HCT116 (cell line): Measurements from ENCODE around the gene TIMP4. TPM values are rescaled to one million over a fixed set of nuclear protein-coding genes. Genes with fewer than 3 reads are reported as not detected.

Experiments used
- ATAC-seq: fragments of 200-7000 bp; cut with Tn5 transposase; 2 replicates; pipeline ENCODE4 v1.9.1; 2020; ENCODE audit warnings: mild to moderate bottlenecking, moderate library complexity
- BruUV-seq: library from RNA; stranded (reverse); fragments of 400-500 nt; replicated peaks from 2 replicates; lab custom pipeline; 2021; lab: Mats Ljungman, UMichigan
- CTCF ChIA-PET: fragments of 300-600 bp; sonication (Branson Sonifier 250); formaldehyde crosslinking; loops from one replicate; lab custom pipeline; 2021; ENCODE audit warnings: antibody characterized with exemption; lab: Charles Lee
- POLR2A ChIA-PET: fragments of 300-600, 350-600 bp; sonication (Branson Sonifier 250); formaldehyde crosslinking; loops from one replicate; lab custom pipeline; 2021; ENCODE audit warnings: antibody characterized with exemption; lab: Charles Lee
- RAD21 ChIA-PET, 2 experiments: fragments of 300-600 bp; sonication (Branson Sonifier 250); formaldehyde crosslinking; loops; one replicate each; lab custom pipeline; 2023; ENCODE audit warnings: low total read pairs in 2 of 2; ENCODE audit not compliant: uncharacterized antibody in 2 of 2, unreplicated experiment in 2 of 2, low non-redundant PET in 1 of 2; lab: Charles Lee
- DNase-seq: peaks from one replicate; pipeline ENCODE4 v3.0.0-alpha.2; 2010; ENCODE audit warnings: low read depth, low spot score
- H2AFZ ChIP-seq: fragments of 200-600 bp; shearing (Covaris generic), sonication (generic); 2 replicates; pipeline ENCODE4 v1.6.1; 2017; ENCODE audit warnings: low read depth, mixed run types, mixed read lengths, antibody characterized with exemption, low read length; ENCODE audit not compliant: poor library complexity, severe bottlenecking
- H3K27ac ChIP-seq: 2 replicates; pipeline ENCODE4 v1.5.1; 2012; ENCODE audit warnings: low read depth, low read length
- H3K27me3 ChIP-seq: fragments of 200-600 bp; sonication (generic); 2 replicates; pipeline ENCODE4 v1.6.1; 2016; ENCODE audit warnings: mixed run types, low read length, mixed read lengths; ENCODE audit not compliant: insufficient read depth
- H3K36me3 ChIP-seq, 2 experiments: fragments of 200-500 bp in 1 of 2; fragments of 200-600 bp in 1 of 2; sonication (Bioruptor generic) in 1 of 2; sonication (generic) in 1 of 2; 2 replicates each; pipeline versions ENCODE4 v1.5.1 to v1.6.1; 2014 to 2016; ENCODE audit warnings: low read length in 2 of 2, inconsistent platforms in 1 of 2, mixed read lengths in 1 of 2, mixed run types in 1 of 2; ENCODE audit not compliant: insufficient read depth in 2 of 2, control insufficient read depth in 1 of 2
- H3K4me1 ChIP-seq, 2 experiments: fragments of 200-600 bp in 1 of 2; sonication (generic) in 1 of 2; 2 replicates each; pipeline versions ENCODE4 v1.5.1 to v1.6.1; 2012 to 2017; ENCODE audit warnings: low read length in 2 of 2, inconsistent platforms in 1 of 2, mild to moderate bottlenecking in 1 of 2, mixed read lengths in 1 of 2, mixed run types in 1 of 2, moderate library complexity in 1 of 2; ENCODE audit not compliant: insufficient read depth in 2 of 2, control insufficient read depth in 1 of 2
- H3K4me2 ChIP-seq: fragments of 200-600 bp; sonication (generic); 2 replicates; pipeline ENCODE4 v1.6.1; 2017; ENCODE audit warnings: mixed run types, low read length, mixed read lengths
- H3K4me3 ChIP-seq, 2 experiments: fragments of 200-600 bp in 1 of 2; sonication (generic) in 1 of 2; replicated peaks in 1 of 2; 2 replicates each; pipeline ENCODE4 v1.5.1; 2011 to 2016; ENCODE audit warnings: low read length in 2 of 2, control low read depth in 1 of 2, low read depth in 1 of 2, mild to moderate bottlenecking in 1 of 2, mixed read lengths in 1 of 2, mixed run types in 1 of 2
- H3K79me2 ChIP-seq: fragments of 200-600 bp; sonication (generic); 2 replicates; pipeline ENCODE4 v1.6.1; 2017; ENCODE audit warnings: mild to moderate bottlenecking, mixed run types, low read length, moderate library complexity, mixed read lengths; ENCODE audit not compliant: insufficient read depth
- H3K9ac ChIP-seq: fragments of 200-600 bp; sonication (generic); 2 replicates; pipeline ENCODE4 v1.6.1; 2016; ENCODE audit warnings: low read length, mixed read lengths
- H3K9me2 ChIP-seq: fragments of 200-600 bp; sonication (generic), shearing (Covaris generic); 2 replicates; pipeline ENCODE4 v1.6.1; 2017; ENCODE audit warnings: mixed run types, mild to moderate bottlenecking, moderate library complexity; ENCODE audit not compliant: insufficient read depth
- H3K9me3 ChIP-seq, 2 experiments: fragments of 200-500 bp in 1 of 2; fragments of 200-600 bp in 1 of 2; sonication (Bioruptor generic) in 1 of 2; sonication (generic) in 1 of 2; 2 replicates each; pipeline ENCODE4 v1.6.1; 2014 to 2017; ENCODE audit warnings: low read length in 2 of 2, mixed read lengths in 2 of 2, inconsistent platforms in 1 of 2, low read depth in 1 of 2, mild to moderate bottlenecking in 1 of 2, mixed run types in 1 of 2, moderate library complexity in 1 of 2; ENCODE audit not compliant: control insufficient read depth in 1 of 2, insufficient read depth in 1 of 2
- H4K20me1 ChIP-seq: fragments of 200-600 bp; sonication (generic), shearing (Covaris generic); 2 replicates; pipeline ENCODE4 v1.6.1; 2017; ENCODE audit warnings: mixed run types, mild to moderate bottlenecking, moderate library complexity; ENCODE audit not compliant: insufficient read depth
- ATF3 ChIP-seq: IDR thresholded peaks from 2 replicates; pipeline ENCODE4 v1.6.1; 2012
- CEBPB ChIP-seq: IDR thresholded peaks from 2 replicates; pipeline ENCODE4 v1.6.1; 2012; ENCODE audit warnings: low read depth
- ELF1 ChIP-seq: IDR thresholded peaks from 2 replicates; pipeline ENCODE4 v1.6.1; 2012; ENCODE audit warnings: low read depth, borderline replicate concordance
- EZH2 ChIP-seq: fragments of 200-600 bp; sonication (generic); IDR thresholded peaks from 2 replicates; pipeline ENCODE4 v1.6.1; 2017; ENCODE audit warnings: antibody characterized with exemption, mixed run types
- EZH2phosphoT487 ChIP-seq: fragments of 200-600 bp; IDR thresholded peaks from 2 replicates; pipeline ENCODE4 v1.6.1; 2018; ENCODE audit warnings: antibody characterized with exemption, borderline replicate concordance
- MAX ChIP-seq: IDR thresholded peaks from 2 replicates; pipeline ENCODE4 v1.6.1; 2012
- POLR2AphosphoS5 ChIP-seq: IDR thresholded peaks from 2 replicates; pipeline ENCODE4 v1.6.1; 2011; ENCODE audit warnings: mild to moderate bottlenecking, low read depth, low read length, moderate library complexity
- SRF ChIP-seq: IDR thresholded peaks from 2 replicates; pipeline ENCODE4 v1.6.1; 2012; ENCODE audit warnings: low read depth
- TCF7L2 ChIP-seq: IDR thresholded peaks from 2 replicates; pipeline ENCODE4 v1.7.0; 2011; ENCODE audit warnings: borderline replicate concordance, inconsistent platforms; ENCODE audit not compliant: insufficient read depth, insufficient read length; ENCODE audit errors: extremely low read depth
- YY1 ChIP-seq: IDR thresholded peaks from 2 replicates; pipeline ENCODE4 v1.6.1; 2011; ENCODE audit warnings: low read length, low read depth, moderate library complexity, mild to moderate bottlenecking; ENCODE audit not compliant: insufficient replicate concordance; ENCODE audit errors: extremely low read depth
- intact Hi-C: fragments of 100-400 bp; cut with micrococcal nuclease; formaldehyde crosslinking; loops from 2 replicates; pipeline ENCODE4 v1.10.0; 2022
- total RNA-seq: library from RNA; stranded (reverse); gene quantifications from one replicate; pipeline ENCODE4 v1.2.1, GENCODE V29; 2021; ENCODE audit not compliant: unreplicated experiment

The TIMP4 gene
- total RNA-seq, 1 experiment from 2014 or later, result not detected

DNA sequence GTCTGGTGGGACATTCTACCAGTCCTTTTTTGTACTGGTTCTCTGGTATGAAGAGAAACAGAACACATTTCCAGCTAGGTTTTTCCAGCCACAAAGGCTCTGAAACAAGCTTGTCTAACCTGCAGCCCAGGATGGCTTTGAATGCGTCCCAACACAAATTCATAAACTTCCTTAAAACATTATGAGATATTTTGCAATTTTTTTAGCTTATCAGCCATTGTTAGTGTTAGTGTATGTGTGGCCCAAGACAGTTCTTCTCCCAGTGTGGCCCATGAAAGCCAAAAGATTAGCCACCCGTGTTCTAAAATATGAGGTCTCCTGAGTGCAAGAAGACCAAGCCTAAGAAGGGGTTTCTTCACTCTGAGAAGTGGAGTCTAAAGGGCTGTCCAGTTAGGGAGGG, 18.4 kb upstream of the TIMP4 start:
- RAD21 ChIA-PET, result interaction anchor here (1.3 to 3.2 kb wide), 3 partner anchors 42 to 302 kb away, joined by 3 to 14 read pairs (median 13); no protein-coding TSS in a partner anchor
- no TSS peak for BruUV-seq
- POLR2A ChIA-PET, result no interaction called here

More for the DNA sequence above, 18.4 kb upstream of the TIMP4 start:
- no peaks in the 10 kb centered on the region for H3K27me3 ChIP-seq
- H3K9ac ChIP-seq, result no peak overlapping the region
- no peaks in the 10 kb centered on the region for H3K79me2 ChIP-seq
- ATAC-seq (no peak), DNase-seq (no peak)
- peaks cover 4 to 7% of the 10 kb centered on the region in 2 experiments; a peak in 2 of 4 replicates for H3K9me3 ChIP-seq
- no peak overlapping the region for H2AFZ ChIP-seq
- CTCF ChIA-PET, result interaction anchor here (1.7 to 6.9 kb wide), 3 partner anchors 17 to 303 kb away, joined by 5 to 75 read pairs (median 20); no protein-coding TSS in a partner anchor
- intact Hi-C loops, result loop anchor here (5.0 to 10.0 kb wide), 2 partner anchors 292 to 305 kb away; partner anchors contain the start of gene TSEN2
- no peaks in the 10 kb centered on the region for H4K20me1 ChIP-seq
- no peaks in the 10 kb centered on the region for H3K9me2 ChIP-seq
- no peak overlapping the region for H3K27ac ChIP-seq
- no peaks in the 10 kb centered on the region for H3K36me3 ChIP-seq
- no peak for TF ChIP-seq MAX
- TF ChIP-seq EZH2, result no peak
- TF ChIP-seq YY1, result no peak
- no peak for TF ChIP-seq SRF
- no peak for TF ChIP-seq ATF3
- TF ChIP-seq ELF1, result no peak
- TF ChIP-seq CEBPB, result no peak
- no peak for TF ChIP-seq POLR2AphosphoS5
- TF ChIP-seq EZH2phosphoT487, result no peak
- TF ChIP-seq TCF7L2, result no peak
- H3K4me3 ChIP-seq, result no peak overlapping the region
- peaks cover 12 to 40% of the 10 kb centered on the region in 2 experiments for H3K4me1 ChIP-seq
- no peak overlapping the region for H3K4me2 ChIP-seq
